ENCODE results near the gene MEIKIN. TPM values are rescaled to one million over a fixed set of nuclear protein-coding genes. Genes with fewer than 3 reads are reported as not detected.

MEIKIN gene
- total RNA-seq, 1 experiment from 2014 or later = not detected

GRCh38 chr5:131976414-131977211 is 31.1 kb upstream of the MEIKIN start:
- Histone ChIP-seq H3K27me3 (no peaks in the 10 kb centered on the region), H3K4me3 (no peak overlapping the region), H3K36me3 (no peaks in the 10 kb centered on the region), H3K9me3 (no peaks in the 10 kb centered on the region)
- DNase-seq = no peak

- no peak for DNase-seq
- H3K36me3 ChIP-seq = no peaks in the 10 kb centered on the region
- 0 out of 2 replicates have a peak, but pooled peaks cover 3% of the 10 kb centered on the region for H3K27me3 ChIP-seq
- H3K4me3 ChIP-seq = no peak overlapping the region
- H3K9me3 ChIP-seq = no peaks in the 10 kb centered on the region
Measured at GRCh38 chr5:131974956-131975726, 29.7 kb upstream of the MEIKIN start.

GRCh38 chr5:131974622-131974955 is 29.1 kb upstream of the MEIKIN start:
- peaks cover 4% of the 10 kb centered on the region; the same call in 1 of the 2 replicates for H3K27me3 ChIP-seq
- no peaks in the 10 kb centered on the region for H3K36me3 ChIP-seq
- H3K4me3 ChIP-seq = no peak overlapping the region
- DNase-seq = no peak
- no peaks in the 10 kb centered on the region for H3K9me3 ChIP-seq

- no peak overlapping the region for H3K4me3 ChIP-seq
- H3K27me3 ChIP-seq = peaks cover 10% of the 10 kb centered on the region
- no peaks in the 10 kb centered on the region for H3K36me3 ChIP-seq
- DNase-seq = no peak
- no peaks in the 10 kb centered on the region for H3K9me3 ChIP-seq
Measured at GRCh38 chr5:131974016-131974415, 28.6 kb upstream of the MEIKIN start.

GRCh38 chr5:131973089-131973712 is 27.7 kb upstream of the MEIKIN start:
- Histone ChIP-seq H3K9me3 (no peaks in the 10 kb centered on the region), H3K27me3 (peaks cover 13% of the 10 kb centered on the region)

GRCh38 chr5:131968396-131968954 is 23.0 kb upstream of the MEIKIN start:
- DNase-seq = no peak
- Histone ChIP-seq H3K36me3 (no peaks in the 10 kb centered on the region), H3K27me3 (peaks cover 13% of the 10 kb centered on the region), H3K9me3 (no peaks in the 10 kb centered on the region), H3K4me3 (no peak overlapping the region)

More at GRCh38 chr5:131973089-131973712, 27.7 kb upstream of the MEIKIN start:
- H3K4me3 ChIP-seq = no peak overlapping the region
- no peaks in the 10 kb centered on the region for H3K36me3 ChIP-seq
- DNase-seq = no peak

- H3K36me3 ChIP-seq = no peaks in the 10 kb centered on the region
- no peak for DNase-seq
- H3K27me3 ChIP-seq = peaks cover 13% of the 10 kb centered on the region
- H3K4me3 ChIP-seq = no peak overlapping the region
- H3K9me3 ChIP-seq = no peaks in the 10 kb centered on the region
Measured at GRCh38 chr5:131966551-131966950, 21.1 kb upstream of the MEIKIN start.

- peaks cover 12% of the 10 kb centered on the region for H3K27me3 ChIP-seq
- H3K4me3 ChIP-seq = no peak overlapping the region
- no peaks in the 10 kb centered on the region for H3K36me3 ChIP-seq
- no peaks in the 10 kb centered on the region for H3K9me3 ChIP-seq
- no peak for DNase-seq
Measured at GRCh38 chr5:131965826-131966415, 20.5 kb upstream of the MEIKIN start.

- Histone ChIP-seq H3K36me3 (no peaks in the 10 kb centered on the region), H3K9me3 (no peaks in the 10 kb centered on the region), H3K4me3 (no peak overlapping the region), H3K27me3 (no peaks in the 10 kb centered on the region; the same call in 1 of the 2 replicates)
- DNase-seq = no peak
Measured at GRCh38 chr5:131959906-131960305, 14.4 kb upstream of the MEIKIN start.

- Histone ChIP-seq H3K9me3 (no peaks in the 10 kb centered on the region), H3K4me3 (no peak overlapping the region)
- no peak for DNase-seq
Measured at GRCh38 chr5:131959136-131959535, 13.7 kb upstream of the MEIKIN start.

GRCh38 chr5:131957721-131958441 is 12.4 kb upstream of the MEIKIN start:
- Histone ChIP-seq H3K36me3 (no peaks in the 10 kb centered on the region), H3K27me3 (no peaks in the 10 kb centered on the region; the same call in 1 of the 2 replicates), H3K4me3 (no peak overlapping the region), H3K9me3 (no peaks in the 10 kb centered on the region)
- no peak for DNase-seq

More at GRCh38 chr5:131959136-131959535, 13.7 kb upstream of the MEIKIN start:
- H3K36me3 ChIP-seq = no peaks in the 10 kb centered on the region
- H3K27me3 ChIP-seq = no peaks in the 10 kb centered on the region; the same call in 1 of the 2 replicates

GRCh38 chr5:131953969-131954368 is 8.5 kb upstream of the MEIKIN start:
- H3K4me3 ChIP-seq = no peak overlapping the region
- H3K36me3 ChIP-seq = no peaks in the 10 kb centered on the region
- H3K9me3 ChIP-seq = no peaks in the 10 kb centered on the region
- DNase-seq = no peak
- no peaks in the 10 kb centered on the region; the same call in 1 of the 2 replicates for H3K27me3 ChIP-seq

GRCh38 chr5:131952301-131952857 is 6.9 kb upstream of the MEIKIN start:
- H3K9me3 ChIP-seq = no peaks in the 10 kb centered on the region
- H3K27me3 ChIP-seq = no peaks in the 10 kb centered on the region; the same call in none of the 2 replicates
- H3K36me3 ChIP-seq = no peaks in the 10 kb centered on the region
- H3K4me3 ChIP-seq = no peak overlapping the region
- DNase-seq = no peak

- Histone ChIP-seq H3K27me3 (no peaks in the 10 kb centered on the region; the same call in 1 of the 2 replicates), H3K4me3 (no peak overlapping the region), H3K9me3 (no peaks in the 10 kb centered on the region), H3K36me3 (no peaks in the 10 kb centered on the region)
- no peak for DNase-seq
Measured at GRCh38 chr5:131950706-131951105, 5.2 kb upstream of the MEIKIN start.

- Histone ChIP-seq H3K27me3 (no peaks in the 10 kb centered on the region; the same call in none of the 2 replicates), H3K9me3 (no peaks in the 10 kb centered on the region), H3K4me3 (no peak overlapping the region), H3K36me3 (no peaks in the 10 kb centered on the region)
- DNase-seq = no peak
Measured at GRCh38 chr5:131947445-131947844, 2.0 kb upstream of the MEIKIN start.
